GM19025 (cell line): Measurements from ENCODE around the gene SMAD7.

Experiments used
- ATAC-seq: cut with Tn5 transposase; IDR thresholded peaks from one replicate; pipeline ENCODE4 v1.9.1; 2021; ENCODE audit warnings: mild to moderate bottlenecking, low read depth, moderate library complexity; ENCODE audit not compliant: unreplicated experiment

SMAD7 gene

DNA sequence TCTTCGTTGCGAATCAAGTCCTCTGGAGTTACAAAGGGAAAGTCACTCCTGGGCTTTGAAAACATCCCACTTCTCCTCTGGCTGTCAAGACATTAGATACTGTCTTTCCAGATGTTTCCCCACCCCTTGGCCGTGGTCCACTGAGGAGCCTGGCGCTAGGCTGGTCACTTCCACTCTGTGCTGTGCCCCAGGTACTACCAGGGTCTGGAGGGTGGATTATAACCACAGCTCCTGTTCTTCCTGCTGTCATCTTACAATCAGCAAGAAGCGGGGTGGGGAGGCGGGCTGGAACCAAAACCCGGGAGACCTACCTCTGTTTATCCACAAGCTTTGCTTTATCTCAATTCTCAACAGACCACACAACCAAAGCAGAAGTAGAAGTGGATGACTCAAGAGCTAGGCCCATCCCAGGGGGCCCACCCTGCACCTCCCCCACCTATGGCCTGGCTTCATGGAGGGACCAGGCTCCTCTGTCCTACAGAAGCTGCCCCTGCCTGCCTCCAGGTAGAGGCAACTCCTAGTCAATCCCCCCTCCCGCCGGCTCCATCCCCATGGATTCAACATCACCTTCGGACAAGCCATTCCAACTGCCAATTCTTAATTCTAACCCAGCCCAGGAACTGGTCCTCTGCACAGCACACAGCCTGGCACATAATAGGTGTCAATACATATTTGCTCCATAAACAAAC, 17.8 kb downstream of the SMAD7 start:
- no peak for ATAC-seq

- no peak for ATAC-seq
Observed at GRCh38 chr18:48932462-48932818, 18.3 kb downstream of the SMAD7 start.

DNA sequence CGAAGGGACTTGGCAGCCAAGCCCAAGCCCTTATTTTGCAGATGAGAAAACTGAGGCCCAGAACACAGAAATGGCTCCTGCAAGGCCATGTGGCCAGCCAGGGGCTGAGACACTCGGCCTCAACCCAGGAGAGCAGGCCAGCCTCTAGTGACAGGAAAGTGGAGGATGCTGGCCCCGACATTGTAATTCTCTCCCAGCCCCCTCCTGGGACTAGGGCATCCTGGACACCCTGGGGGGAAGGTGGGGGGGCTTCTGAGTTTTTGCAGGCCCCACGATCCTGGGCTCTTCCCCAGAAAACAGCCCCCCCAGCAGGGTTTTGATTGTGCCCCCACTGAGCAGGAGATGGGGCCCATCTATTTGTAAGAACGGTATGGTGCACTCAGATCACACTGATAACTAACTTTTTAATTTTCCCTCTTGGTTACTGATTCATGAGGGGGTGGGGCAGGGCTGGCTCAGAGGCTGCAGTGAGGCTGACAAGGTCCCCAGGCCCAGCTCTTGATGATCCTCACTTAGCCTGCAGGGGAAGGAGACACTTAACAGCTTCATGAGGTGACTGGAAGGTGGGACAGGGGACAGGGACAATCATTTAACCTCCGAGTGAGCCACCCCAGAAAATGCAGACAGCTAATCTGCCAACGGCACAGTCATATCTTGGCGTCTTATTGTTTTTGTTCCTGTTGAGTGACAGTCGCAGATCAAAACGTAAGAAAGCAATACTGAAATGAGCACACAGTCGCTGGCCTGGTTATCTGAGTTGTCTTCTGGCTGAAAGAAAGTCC, 18.9 kb downstream of the SMAD7 start:
- peak; percentile 34 for ATAC-seq

DNA sequence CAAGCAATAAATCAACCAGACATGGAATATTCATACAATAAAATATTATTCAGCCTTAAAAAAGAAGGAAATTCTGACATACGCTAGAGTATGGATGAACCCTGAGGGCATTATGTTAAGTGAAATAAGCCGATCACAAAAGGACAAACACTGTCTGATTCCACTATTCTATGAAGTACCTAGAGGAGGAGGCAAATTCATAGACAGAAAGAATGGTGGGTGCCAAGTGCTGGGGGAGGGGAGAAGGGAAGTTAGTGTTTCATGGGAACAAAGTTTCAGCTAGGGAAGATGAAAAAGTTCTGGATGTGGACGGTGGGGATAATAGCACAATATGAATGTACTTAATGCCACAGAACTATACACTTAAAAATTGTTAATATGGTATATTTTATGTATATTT, 19.8 kb downstream of the SMAD7 start:
- ATAC-seq = no peak

- ATAC-seq = no peak
Observed at GRCh38 chr18:48929941-48930713, 20.6 kb downstream of the SMAD7 start.

DNA sequence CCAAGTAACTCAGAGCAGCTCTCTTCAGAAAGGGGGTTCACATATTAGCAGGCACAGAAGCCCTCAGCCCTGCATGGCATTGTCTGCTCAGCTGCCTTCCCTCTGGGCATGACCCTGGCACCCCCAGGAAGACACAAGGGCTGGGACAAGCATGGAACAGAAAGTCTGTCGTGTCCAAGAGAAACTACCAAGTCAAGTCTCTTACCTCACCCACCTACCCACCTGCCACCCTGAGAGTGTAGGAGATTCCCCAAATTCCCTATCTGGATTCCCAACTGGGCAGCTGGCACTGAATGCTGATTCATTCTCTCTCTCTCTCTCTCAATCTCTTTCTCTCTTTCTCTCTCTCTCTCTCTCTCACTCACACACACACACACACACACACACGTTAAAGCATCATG, 21.6 kb downstream of the SMAD7 start:
- no peak for ATAC-seq

DNA sequence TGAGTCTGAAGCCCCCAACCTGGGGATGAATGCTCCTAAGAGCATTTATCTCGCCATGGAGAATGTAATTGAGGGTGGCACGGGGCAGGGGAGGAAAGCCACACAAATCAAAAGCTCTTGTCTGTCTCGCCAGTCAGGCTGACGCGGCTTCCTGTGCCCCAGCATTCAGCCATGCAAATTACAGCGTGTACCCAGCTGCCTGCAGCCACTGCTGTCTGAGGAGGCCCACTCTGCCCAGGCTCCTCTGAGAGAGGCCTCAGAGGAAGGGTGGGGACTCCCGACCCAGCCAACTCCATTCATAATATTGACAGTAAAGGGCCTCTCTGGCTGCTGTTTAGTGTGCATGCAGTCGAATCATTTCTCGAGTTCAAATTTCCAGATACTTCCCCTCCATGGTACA, 22.0 kb downstream of the SMAD7 start:
- peak; percentile 80 for ATAC-seq

- ATAC-seq = no peak
Observed at GRCh38 chr18:48927286-48928080, 23.3 kb downstream of the SMAD7 start.

DNA sequence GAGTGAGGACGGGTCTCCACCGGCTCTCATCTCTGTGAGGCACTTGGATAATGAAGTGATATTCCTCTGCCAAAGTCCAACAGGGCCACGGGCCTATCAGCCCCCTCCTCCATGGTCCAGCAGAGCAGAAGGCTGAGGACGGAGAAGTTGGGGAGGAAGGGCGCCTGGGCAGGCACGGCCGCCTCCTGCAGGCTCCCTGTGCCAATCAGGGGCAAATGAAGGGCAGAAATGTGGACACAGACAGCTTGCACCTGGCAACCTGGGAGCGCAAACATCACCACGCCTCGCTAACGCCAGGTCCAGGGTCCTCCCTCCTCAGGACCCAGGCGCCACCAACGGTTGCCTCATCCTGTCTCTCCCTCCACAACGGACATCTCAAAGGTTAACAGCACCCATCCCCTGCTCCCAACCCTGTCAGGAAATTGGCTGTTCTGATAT, 24.3 kb downstream of the SMAD7 start:
- no peak for ATAC-seq

- ATAC-seq = no peak
Observed at GRCh38 chr18:48925491-48925780, 25.3 kb downstream of the SMAD7 start.

GRCh38 chr18:48924630-48925490, 25.9 kb downstream of the SMAD7 start:
- no peak for ATAC-seq

DNA sequence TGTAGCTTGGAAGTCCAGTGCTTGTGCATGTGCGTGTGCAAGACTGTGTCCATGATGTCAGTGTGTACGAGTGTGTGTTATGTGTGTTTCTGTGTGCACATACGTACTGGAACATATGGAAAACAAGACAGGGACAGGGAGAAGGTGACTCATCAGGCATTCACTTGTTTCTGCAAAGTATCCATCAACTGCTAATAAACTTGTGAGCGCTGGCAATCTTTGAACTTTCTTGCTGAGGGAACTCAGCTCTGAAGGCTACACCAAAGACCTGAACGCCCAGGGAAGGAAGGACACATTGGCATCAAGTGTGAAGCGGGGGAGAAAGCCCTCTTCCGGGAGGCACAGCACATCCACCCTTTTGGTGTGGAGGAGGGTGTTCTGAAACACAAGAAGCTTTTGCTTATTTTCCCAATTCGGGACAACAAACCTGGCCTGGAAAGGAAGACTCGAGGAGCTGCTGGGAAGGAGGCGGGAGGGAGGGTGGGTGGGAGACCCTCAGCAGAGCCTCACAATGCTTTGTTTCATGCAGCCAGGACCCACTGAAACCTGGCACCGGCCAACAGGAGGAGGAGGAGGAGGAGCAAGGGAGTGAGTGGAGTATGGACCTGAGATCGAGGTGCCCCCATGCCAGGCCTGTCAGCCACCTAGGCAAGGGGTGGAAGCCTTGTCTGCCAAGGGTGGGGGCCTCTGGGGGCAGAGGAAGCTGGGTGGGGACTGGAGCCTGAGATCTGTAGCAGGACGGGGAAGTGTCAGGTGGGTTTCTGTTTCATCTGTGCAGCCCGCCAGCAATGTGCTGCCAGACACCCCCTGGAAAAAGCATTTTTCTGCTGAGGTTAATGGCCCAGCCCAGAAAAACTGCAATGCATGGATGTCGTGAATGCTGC, 26.8 kb downstream of the SMAD7 start:
- no peak for ATAC-seq

DNA sequence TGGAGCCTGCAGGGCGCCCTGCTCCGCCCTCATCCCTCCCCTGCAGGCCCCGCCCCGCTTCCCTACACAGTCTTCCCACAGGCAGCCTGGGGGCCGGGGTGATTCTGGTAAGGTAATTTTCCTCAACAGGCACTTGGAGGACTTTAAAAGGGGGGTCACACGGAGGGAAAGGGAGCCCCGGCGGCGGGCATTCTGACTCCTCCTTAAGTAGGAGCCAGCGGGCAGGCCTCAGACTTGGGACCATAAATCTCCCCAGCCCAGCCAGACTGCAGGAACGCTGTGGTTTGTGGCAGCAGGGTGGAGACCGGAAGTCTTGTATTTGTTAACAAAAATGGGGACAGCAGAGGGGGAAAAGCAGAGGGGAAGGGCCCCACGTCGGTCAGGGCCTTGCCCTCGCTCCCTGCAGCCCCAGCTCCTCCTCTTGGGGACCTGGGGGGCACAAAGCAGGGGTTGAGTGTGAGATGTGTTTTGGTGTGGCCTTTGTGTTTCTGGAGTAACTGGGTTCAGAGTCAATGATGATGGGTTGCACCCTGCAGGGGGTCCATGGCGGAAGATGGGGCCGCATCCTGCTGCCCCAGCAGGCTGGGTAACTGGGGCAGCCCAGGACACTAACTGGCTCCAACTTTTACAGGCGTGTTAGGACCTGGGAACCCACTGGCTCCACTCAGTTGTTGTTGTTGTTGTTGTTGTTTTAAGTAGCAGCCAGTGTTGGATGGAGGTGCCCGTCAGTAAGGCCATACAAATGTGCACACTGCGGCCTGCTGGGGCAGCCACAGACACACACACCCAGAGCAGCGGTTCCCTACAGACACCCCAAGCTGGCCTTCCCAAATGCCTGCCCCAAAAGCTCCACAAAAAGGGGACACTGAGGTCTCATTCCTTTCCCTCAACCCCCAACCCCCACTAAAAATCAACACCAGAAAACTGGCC, 27.7 kb downstream of the SMAD7 start:
- no peak for ATAC-seq

DNA sequence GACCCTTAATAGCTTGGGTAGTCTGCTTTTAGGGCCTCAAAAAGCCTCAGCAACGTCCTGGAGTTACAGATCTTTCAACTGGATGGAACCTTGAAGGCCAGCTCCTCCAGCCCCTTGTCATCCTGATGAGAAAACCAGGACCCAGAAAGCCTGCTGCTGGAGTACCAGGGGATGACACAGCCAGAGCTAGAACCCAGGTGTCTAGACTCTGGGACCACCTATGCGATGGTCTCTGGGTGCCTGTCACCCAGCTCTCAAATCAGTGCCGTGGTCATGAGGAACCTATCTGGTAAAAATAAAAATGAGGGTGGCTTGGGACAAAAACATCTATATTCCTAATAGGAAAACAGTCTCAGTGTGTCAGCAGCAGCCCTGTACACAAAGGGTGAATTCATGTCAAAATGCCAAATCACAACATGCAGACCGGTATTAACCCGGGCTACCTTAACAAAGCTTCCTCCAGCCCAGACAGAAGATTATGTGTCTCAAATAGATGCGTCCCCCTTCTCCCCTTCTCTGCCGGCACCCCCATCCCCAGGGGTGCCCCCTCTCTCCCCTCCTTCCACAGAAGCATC, 28.5 kb downstream of the SMAD7 start:
- ATAC-seq = no peak

- no peak for ATAC-seq
Observed at GRCh38 chr18:48921305-48922225, 29.2 kb downstream of the SMAD7 start.

GRCh38 chr18:48920408-48921038, 30.2 kb downstream of the SMAD7 start:
- ATAC-seq = no peak
